ENCODE data around the gene SLC25A44.

GRCh38 chr1:156232201-156232894, 38.4 kb downstream of the SLC25A44 start:
- TF ChIP-seq CTCF (IDR thresholded peaks at IDR 0.05; ENCODE audit: low read length), result no peak
- TF ChIP-seq EZH2 (optimal IDR thresholded peaks at IDR 0.05; ENCODE audit: low read depth, low read length), result no peak
